H1 (cell line): ENCODE data around the gene MTR. TPM values are rescaled to one million over a fixed set of nuclear protein-coding genes. Genes with fewer than 3 reads are reported as not detected.

Source experiments
- CTCF ChIA-PET: fragments of 300-600 bp; sonication (Branson Sonifier 250); formaldehyde crosslinking; loops from one replicate; lab custom pipeline; 2021; ENCODE audit not compliant: partially characterized antibody; lab: Charles Lee
- POLR2A ChIA-PET: fragments of 300-600 bp; sonication (Branson Sonifier 250); formaldehyde crosslinking; loops from one replicate; lab custom pipeline; 2021; ENCODE audit warnings: inconsistent platforms; ENCODE audit not compliant: partially characterized antibody; lab: Charles Lee
- DNase-seq, 2 experiments: peaks; one replicate each; pipeline versions ENCODE4 v3.0.0 to v3.0.0-alpha.2; 2010 to 2022; ENCODE audit warnings: low spot score in 2 of 2, low read depth in 1 of 2, mixed read lengths in 1 of 2
- FAIRE-seq: peaks from 2 replicates; lab custom pipeline; 2011; peaks lifted over from hg19 to GRCh38; lab: Jason Lieb, UNC
- H2AFZ ChIP-seq: 2 replicates; pipeline ENCODE4 v1.8.1; 2012; ENCODE audit warnings: low read length, inconsistent platforms
- H2AK5ac ChIP-seq: 2 replicates; pipeline ENCODE4 v1.6.1; 2013; ENCODE audit warnings: low read depth, low read length
- H2BK120ac ChIP-seq: replicated peaks from 2 replicates; pipeline ENCODE3; 2013; ENCODE audit warnings: low read depth, low read length, inconsistent platforms
- H2BK12ac ChIP-seq: 2 replicates; pipeline ENCODE4 v1.6.1; 2013; ENCODE audit warnings: low read depth, low read length
- H2BK15ac ChIP-seq: 2 replicates; pipeline ENCODE4 v1.6.1; 2013; ENCODE audit warnings: low read length
- H2BK20ac ChIP-seq: 2 replicates; pipeline ENCODE4 v1.6.1; 2013; ENCODE audit warnings: low read length
- H2BK5ac ChIP-seq: 2 replicates; pipeline ENCODE4 v1.6.1; 2013; ENCODE audit warnings: low read depth, low read length
- H3K14ac ChIP-seq: 2 replicates; pipeline ENCODE4 v1.6.1; 2013; ENCODE audit warnings: inconsistent platforms; ENCODE audit not compliant: insufficient read length
- H3K18ac ChIP-seq: 2 replicates; pipeline ENCODE4 v1.6.1; 2013; ENCODE audit warnings: low read length; ENCODE audit errors: extremely low read depth
- H3K23ac ChIP-seq: 2 replicates; pipeline ENCODE4 v1.6.1; 2013; ENCODE audit warnings: inconsistent platforms; ENCODE audit not compliant: insufficient read length
- H3K23me2 ChIP-seq: 2 replicates; pipeline ENCODE4 v1.6.1; 2013; ENCODE audit warnings: low read depth, low read length
- H3K27ac ChIP-seq: 2 replicates; pipeline ENCODE4 v1.6.1; 2011; ENCODE audit warnings: low read depth, low read length, inconsistent platforms
- H3K27me3 ChIP-seq, 4 experiments: replicated peaks in 1 of 4; 1 replicate in 1 of 4; 2 replicates in 3 of 4; pipeline versions ENCODE4 v1.6.1 to v1.8.1; 2011 to 2013; ENCODE audit warnings: low read length in 3 of 4, mild to moderate bottlenecking in 3 of 4, inconsistent platforms in 2 of 4, mixed read lengths in 2 of 4, moderate library complexity in 1 of 4; ENCODE audit not compliant: control insufficient read depth in 3 of 4, insufficient read depth in 3 of 4; ENCODE audit errors: extremely low read depth in 1 of 4
- H3K36me3 ChIP-seq, 4 experiments: 2 replicates each; pipeline versions ENCODE4 v1.6.1 to v1.8.1; 2011 to 2013; ENCODE audit warnings: mild to moderate bottlenecking in 4 of 4, low read length in 3 of 4, moderate library complexity in 2 of 4, control low read depth in 1 of 4, inconsistent platforms in 1 of 4; ENCODE audit not compliant: insufficient read depth in 4 of 4, control insufficient read depth in 2 of 4
- H3K4ac ChIP-seq: replicated peaks from 2 replicates; pipeline ENCODE3; 2013; ENCODE audit warnings: low read length, low read depth, mixed read lengths, inconsistent platforms; ENCODE audit not compliant: insufficient read length
- H3K4me1 ChIP-seq, 4 experiments: replicated peaks in 1 of 4; 1 replicate in 1 of 4; 2 replicates in 3 of 4; pipeline versions ENCODE4 v1.6.1 to v1.8.1; 2011 to 2013; ENCODE audit warnings: low read length in 3 of 4, inconsistent platforms in 2 of 4, mixed read lengths in 1 of 4; ENCODE audit not compliant: insufficient read depth in 4 of 4, control insufficient read depth in 3 of 4
- H3K4me2 ChIP-seq, 2 experiments: 2 replicates each; pipeline versions ENCODE4 v1.6.1 to v1.8.1; 2011 to 2013; ENCODE audit warnings: low read depth in 2 of 2, low read length in 2 of 2, control low read depth in 1 of 2, inconsistent platforms in 1 of 2, mild to moderate bottlenecking in 1 of 2; ENCODE audit not compliant: insufficient read depth in 1 of 2
- H3K4me3 ChIP-seq, 4 experiments: fragments of 200-600, 300-600 bp in 1 of 4; sonication (generic), shearing (Covaris generic), sonication (Bioruptor Twin) in 1 of 4; 2 replicates each; pipeline versions ENCODE4 v1.5.1 to v1.8.1; 2011 to 2016; ENCODE audit warnings: low read length in 4 of 4, low read depth in 3 of 4, control low read depth in 2 of 4, inconsistent platforms in 2 of 4, mild to moderate bottlenecking in 2 of 4, mixed read lengths in 1 of 4, moderate library complexity in 1 of 4; ENCODE audit not compliant: insufficient read depth in 2 of 4; ENCODE audit errors: extremely low read depth in 1 of 4
- H3K56ac ChIP-seq: replicated peaks from 2 replicates; pipeline ENCODE3; 2013; ENCODE audit warnings: low read depth, mild to moderate bottlenecking, mixed read lengths, low read length, inconsistent platforms; ENCODE audit not compliant: insufficient read length
- H3K79me1 ChIP-seq: 2 replicates; pipeline ENCODE4 v1.6.1; 2013; ENCODE audit warnings: low read depth, low read length, control low read depth
- H3K79me2 ChIP-seq, 2 experiments: 2 replicates each; pipeline versions ENCODE4 v1.6.1 to v1.8.1; 2012 to 2013; ENCODE audit warnings: low read length in 2 of 2, mild to moderate bottlenecking in 2 of 2, inconsistent platforms in 1 of 2; ENCODE audit not compliant: insufficient read depth in 2 of 2, control insufficient read depth in 1 of 2
- H3K9ac ChIP-seq, 4 experiments: replicated peaks in 1 of 4; 1 replicate in 1 of 4; 2 replicates in 3 of 4; pipeline versions ENCODE4 v1.6.1 to v1.8.1; 2011 to 2013; ENCODE audit warnings: low read depth in 3 of 4, low read length in 3 of 4, control low read depth in 2 of 4, mild to moderate bottlenecking in 2 of 4, moderate library complexity in 2 of 4, inconsistent platforms in 1 of 4; ENCODE audit errors: extremely low read depth in 1 of 4
- H3K9me3 ChIP-seq, 2 experiments: 2 replicates each; pipeline versions ENCODE4 v1.6.1 to v1.8.1; 2012 to 2013; ENCODE audit warnings: mild to moderate bottlenecking in 2 of 2, moderate library complexity in 2 of 2, control low read depth in 1 of 2, inconsistent platforms in 1 of 2, low read depth in 1 of 2, low read length in 1 of 2, mixed read lengths in 1 of 2; ENCODE audit not compliant: insufficient read depth in 2 of 2
- H4K20me1 ChIP-seq, 2 experiments: replicated peaks in 1 of 2; 2 replicates each; pipeline versions ENCODE3 to v1.8.1; 2011 to 2013; ENCODE audit warnings: inconsistent platforms in 2 of 2, low read length in 2 of 2, mild to moderate bottlenecking in 1 of 2; ENCODE audit not compliant: insufficient read depth in 2 of 2, control insufficient read depth in 1 of 2
- H4K5ac ChIP-seq: 2 replicates; pipeline ENCODE4 v1.6.1; 2013; ENCODE audit warnings: low read length, low read depth, mixed read lengths, inconsistent platforms; ENCODE audit not compliant: insufficient read length
- H4K8ac ChIP-seq: 2 replicates; pipeline ENCODE4 v1.8.0; 2013; ENCODE audit warnings: mild to moderate bottlenecking, moderate library complexity, low read length, inconsistent platforms; ENCODE audit not compliant: insufficient read depth; ENCODE audit errors: extremely low read depth
- H4K91ac ChIP-seq: replicated peaks from 2 replicates; pipeline ENCODE3; 2013; ENCODE audit warnings: low read length, mixed read lengths, inconsistent platforms; ENCODE audit not compliant: insufficient read length
- BCL11A ChIP-seq, 2 experiments: IDR thresholded peaks; one replicate each; pipeline ENCODE4 v1.6.1; 2011; ENCODE audit warnings: low read depth in 2 of 2, low read length in 2 of 2, mild to moderate bottlenecking in 2 of 2
- CHD1 ChIP-seq: IDR thresholded peaks from 2 replicates; pipeline ENCODE4 v1.6.1; 2012; ENCODE audit warnings: low read depth, low read length, improper control_type of control experiment
- GABPA ChIP-seq: IDR thresholded peaks from 2 replicates; pipeline ENCODE4 v1.6.1; 2011; ENCODE audit warnings: mild to moderate bottlenecking, low read length, moderate library complexity, borderline replicate concordance; ENCODE audit not compliant: insufficient read depth
- GTF2F1 ChIP-seq: IDR thresholded peaks from 2 replicates; pipeline ENCODE4 v1.6.1; 2012; ENCODE audit warnings: low read depth, low read length, improper control_type of control experiment, borderline replicate concordance
- JUN ChIP-seq: IDR thresholded peaks from 2 replicates; pipeline ENCODE4 v1.6.1; 2011; ENCODE audit warnings: low read depth, mild to moderate bottlenecking, improper control_type of control experiment, low read length
- MAFK ChIP-seq: IDR thresholded peaks from 2 replicates; pipeline ENCODE4 v1.6.1; 2012; ENCODE audit warnings: low read depth, mild to moderate bottlenecking, improper control_type of control experiment, low read length
- POU5F1 ChIP-seq: IDR thresholded peaks from 2 replicates; pipeline ENCODE4 v1.6.1; 2011; ENCODE audit warnings: low read depth, mild to moderate bottlenecking, low read length, moderate library complexity
- SP2 ChIP-seq: IDR thresholded peaks from 2 replicates; pipeline ENCODE4 v1.6.1; 2012; ENCODE audit warnings: mild to moderate bottlenecking, low read length, inconsistent platforms
- TEAD4 ChIP-seq: IDR thresholded peaks from 2 replicates; pipeline ENCODE4 v1.6.1; 2012; ENCODE audit warnings: low read depth, low read length, inconsistent platforms, mixed read lengths
- YY1 ChIP-seq: IDR thresholded peaks from 2 replicates; pipeline ENCODE4 v1.6.1; 2011; ENCODE audit warnings: low read depth, mild to moderate bottlenecking, low read length
- WGBS, 2 experiments: shearing (Covaris generic) in 1 of 2; methylation state at CpG; one replicate each; pipeline versions ENCODE4 v1.1.6 to v1.1.7; 2013 to 2015; ENCODE audit warnings: low lambda C conversion rate in 2 of 2, mixed read lengths in 2 of 2, inconsistent platforms in 1 of 2, low coverage in 1 of 2, missing lambda C conversion rate in 1 of 2; ENCODE audit not compliant: insufficient replicate concordance in 2 of 2, insufficient coverage in 1 of 2, insufficient read length in 1 of 2; ENCODE audit errors: extremely low coverage in 1 of 2, missing lambda C conversion rate in 1 of 2; 5-methylcytosine and 5-hydroxymethylcytosine counted together
- polyA plus RNA-seq, 7 experiments: library from polyadenylated mRNA; depleted of rRNA in 3 of 7; stranded (reverse) in 5 of 7; unstranded in 2 of 7; fragments of >200 nt in 5 of 7; fragments of 200-250 nt in 2 of 7; gene quantifications; 1 replicate in 5 of 7; 2 replicates in 1 of 7; 4 replicates in 1 of 7; pipeline versions ENCODE4 v1.2.1 to v1.2.3, GENCODE V29; 2011 to 2013; ENCODE audit warnings: missing spikeins in 2 of 7, mixed read lengths in 2 of 7
- total RNA-seq: library from RNA; stranded (reverse); fragmentation: NEBNext Ultra II Directional; extraction: Animal tissue kit (Norgen Biotek cat#: 25700); gene quantifications from 2 replicates; pipeline ENCODE4 v1.2.1, GENCODE V29; 2021

MTR gene
- total and polyA plus RNA-seq, 2 of the 8 experiments (the other 6 are each of a cell fraction or from before 2014, with no cell fraction given) = 4.8 to 27.4 TPM

GRCh38 chr1:236951672-236952071 is 156.6 kb downstream of the MTR start:
- H3K14ac ChIP-seq = no peak overlapping the region
- H3K9me3 ChIP-seq = no peaks in the 10 kb centered on the region
- H3K4me1 ChIP-seq = peaks cover 0 to 12% (median 4%) of the 10 kb centered on the region in 4 experiments; a peak in 5 of 7 replicates
- H2AK5ac ChIP-seq = no peak overlapping the region
- TF ChIP-seq YY1 (no peak), TEAD4 (no peak), SP2 (no peak), JUN (no peak), GTF2F1 (no peak), POU5F1 (no peak), GABPA (no peak), CHD1 (no peak), MAFK (no peak), BCL11A (IDR thresholded peaks at IDR 0.05; ENCODE audit: low read depth in 2 of 2, low read length in 2 of 2) (no peak)
- H3K4me3 ChIP-seq = no peak overlapping the region
- no peak overlapping the region for H4K91ac ChIP-seq
- no peak overlapping the region for H4K5ac ChIP-seq
- H3K56ac ChIP-seq = no peak overlapping the region
- no peak overlapping the region for H2BK120ac ChIP-seq
- no peak for FAIRE-seq
- POLR2A ChIA-PET = no interaction called here
- H3K4me2 ChIP-seq = no peak overlapping the region; a peak in 1 of 4 replicates
- no peak overlapping the region for H3K9ac ChIP-seq
- H3K23ac ChIP-seq = no peak overlapping the region
- H3K18ac ChIP-seq = no peak overlapping the region
- no peak overlapping the region for H2BK5ac ChIP-seq
- no peak overlapping the region for H2BK12ac ChIP-seq
- DNase-seq = no peak
- 52% methylated on average over 7 of the region's 7 CpGs; no CpG with 5 or more reads in 1 of the 2 experiments for WGBS, 2 experiments
- H3K79me1 ChIP-seq = no peaks in the 10 kb centered on the region
- H3K27ac ChIP-seq = no peak overlapping the region
- H4K20me1 ChIP-seq = no peaks in the 10 kb centered on the region
- H3K4ac ChIP-seq = no peak overlapping the region
- H4K8ac ChIP-seq = no peak overlapping the region
- H2BK20ac ChIP-seq = no peak overlapping the region
- H3K36me3 ChIP-seq = no peaks in the 10 kb centered on the region
- no peaks in the 10 kb centered on the region for H3K27me3 ChIP-seq
- H2BK15ac ChIP-seq = no peak overlapping the region
- no peaks in the 10 kb centered on the region for H3K23me2 ChIP-seq
- no peaks in the 10 kb centered on the region; a peak in 1 of 4 replicates for H3K79me2 ChIP-seq
- H2AFZ ChIP-seq = no peak overlapping the region
- CTCF ChIA-PET = interaction anchor here (1.0 kb wide), 2 partner anchors 12 to 30 kb away, joined by 3 to 5 read pairs; no protein-coding TSS in a partner anchor
